ENCODE measurements around the gene ZFP36.
"Not testable (repeated sequence)": the region's sequence is repeated elsewhere in the genome, so short reads cannot be mapped to it uniquely, and the experiment has no call there.

ZFP36 gene

GRCh38 chr19:39449116-39449797 lies 42.6 kb downstream of the ZFP36 start:
- DNase-seq: no peak

GRCh38 chr19:39451257-39451656 lies 44.6 kb downstream of the ZFP36 start:
- not testable (repeated sequence) for DNase-seq

Data from midbrain (tissue), 1 donor.